Endothelial cell (in vitro differentiated cells): ENCODE data around the gene CHIC1. TPM values are rescaled to one million over a fixed set of nuclear protein-coding genes. Genes with fewer than 3 reads are reported as not detected.
"Not testable (repeated sequence)": the region's sequence is repeated elsewhere in the genome, so short reads cannot be mapped to it uniquely, and the experiment has no call there.

Experiments
- DNase-seq: peaks from one replicate; pipeline ENCODE4 v3.0.0; 2021; ENCODE audit warnings: low spot score
- H3K27ac Mint-ChIP-seq: one replicate; pipeline ENCODE4 v1.8.0; 2021; ENCODE audit warnings: mixed read lengths, inconsistent platforms; ENCODE audit not compliant: unreplicated experiment
- H3K27me3 Mint-ChIP-seq: one replicate; pipeline ENCODE4 v1.8.0; 2021; ENCODE audit warnings: mild to moderate bottlenecking, moderate library complexity, mixed read lengths, inconsistent platforms; ENCODE audit not compliant: unreplicated experiment
- H3K36me3 Mint-ChIP-seq: one replicate; pipeline ENCODE4 v1.8.0; 2021; ENCODE audit warnings: mild to moderate bottlenecking, low read depth, mixed read lengths, inconsistent platforms; ENCODE audit not compliant: unreplicated experiment
- H3K4me1 Mint-ChIP-seq: one replicate; pipeline ENCODE4 v1.8.0; 2021; ENCODE audit warnings: mild to moderate bottlenecking, mixed read lengths, inconsistent platforms; ENCODE audit not compliant: unreplicated experiment
- H3K4me3 Mint-ChIP-seq: one replicate; pipeline ENCODE4 v1.8.0; 2021; ENCODE audit warnings: mild to moderate bottlenecking, mixed read lengths, inconsistent platforms; ENCODE audit not compliant: unreplicated experiment
- H3K9me3 Mint-ChIP-seq: one replicate; pipeline ENCODE4 v1.8.0; 2021; ENCODE audit warnings: mixed read lengths, inconsistent platforms; ENCODE audit not compliant: unreplicated experiment
- total RNA-seq: library from RNA; stranded (reverse); fragmentation: NEBNext Ultra II Directional; extraction: Animal tissue kit (Norgen Biotek cat#: 25700); gene quantifications from one replicate; pipeline ENCODE4 v1.2.1, GENCODE V29; 2021; ENCODE audit not compliant: unreplicated experiment
- TF ChIP-seq, protein P1 (sequence below): fragments of 200-600 bp; sonication (generic); IDR thresholded peaks from one replicate; pipeline ENCODE4 v1.5.0; 2021; ENCODE audit warnings: antibody characterized with exemption; ENCODE audit not compliant: unreplicated experiment

Gene CHIC1
- total RNA-seq, 1 donor from 2014 or later: 7.4 TPM

DNA sequence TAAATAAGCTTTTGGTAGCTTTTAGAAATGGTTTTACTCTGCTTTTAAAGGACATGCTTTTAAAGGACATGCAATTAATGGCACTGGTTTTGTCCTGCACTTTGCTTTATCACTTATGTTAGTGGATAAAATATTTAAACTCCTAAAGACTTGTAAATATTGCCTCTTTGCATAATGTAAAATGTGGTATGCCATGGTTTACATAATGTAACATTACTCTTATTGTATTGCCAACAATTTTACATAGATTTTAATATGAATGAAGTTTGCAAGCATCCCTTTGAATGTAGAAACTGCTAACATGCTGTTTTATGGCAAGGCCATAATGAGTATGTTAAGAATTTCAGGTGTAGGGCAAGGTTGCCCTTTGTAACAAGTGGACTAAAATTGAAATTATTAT, 118.4 kb downstream of the CHIC1 start:
- TF ChIP-seq, protein P1, sequence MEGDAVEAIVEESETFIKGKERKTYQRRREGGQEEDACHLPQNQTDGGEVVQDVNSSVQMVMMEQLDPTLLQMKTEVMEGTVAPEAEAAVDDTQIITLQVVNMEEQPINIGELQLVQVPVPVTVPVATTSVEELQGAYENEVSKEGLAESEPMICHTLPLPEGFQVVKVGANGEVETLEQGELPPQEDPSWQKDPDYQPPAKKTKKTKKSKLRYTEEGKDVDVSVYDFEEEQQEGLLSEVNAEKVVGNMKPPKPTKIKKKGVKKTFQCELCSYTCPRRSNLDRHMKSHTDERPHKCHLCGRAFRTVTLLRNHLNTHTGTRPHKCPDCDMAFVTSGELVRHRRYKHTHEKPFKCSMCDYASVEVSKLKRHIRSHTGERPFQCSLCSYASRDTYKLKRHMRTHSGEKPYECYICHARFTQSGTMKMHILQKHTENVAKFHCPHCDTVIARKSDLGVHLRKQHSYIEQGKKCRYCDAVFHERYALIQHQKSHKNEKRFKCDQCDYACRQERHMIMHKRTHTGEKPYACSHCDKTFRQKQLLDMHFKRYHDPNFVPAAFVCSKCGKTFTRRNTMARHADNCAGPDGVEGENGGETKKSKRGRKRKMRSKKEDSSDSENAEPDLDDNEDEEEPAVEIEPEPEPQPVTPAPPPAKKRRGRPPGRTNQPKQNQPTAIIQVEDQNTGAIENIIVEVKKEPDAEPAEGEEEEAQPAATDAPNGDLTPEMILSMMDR: no peak
- no peak for DNase-seq
- peaks cover 3% of the 10 kb centered on the region for H3K36me3 Mint-ChIP-seq
- no peaks in the 10 kb centered on the region for H3K27me3 Mint-ChIP-seq
- no peak overlapping the region for H3K4me3 Mint-ChIP-seq
- no peaks in the 10 kb centered on the region for H3K4me1 Mint-ChIP-seq
- no peak overlapping the region for H3K27ac Mint-ChIP-seq
- no peaks in the 10 kb centered on the region for H3K9me3 Mint-ChIP-seq

DNA sequence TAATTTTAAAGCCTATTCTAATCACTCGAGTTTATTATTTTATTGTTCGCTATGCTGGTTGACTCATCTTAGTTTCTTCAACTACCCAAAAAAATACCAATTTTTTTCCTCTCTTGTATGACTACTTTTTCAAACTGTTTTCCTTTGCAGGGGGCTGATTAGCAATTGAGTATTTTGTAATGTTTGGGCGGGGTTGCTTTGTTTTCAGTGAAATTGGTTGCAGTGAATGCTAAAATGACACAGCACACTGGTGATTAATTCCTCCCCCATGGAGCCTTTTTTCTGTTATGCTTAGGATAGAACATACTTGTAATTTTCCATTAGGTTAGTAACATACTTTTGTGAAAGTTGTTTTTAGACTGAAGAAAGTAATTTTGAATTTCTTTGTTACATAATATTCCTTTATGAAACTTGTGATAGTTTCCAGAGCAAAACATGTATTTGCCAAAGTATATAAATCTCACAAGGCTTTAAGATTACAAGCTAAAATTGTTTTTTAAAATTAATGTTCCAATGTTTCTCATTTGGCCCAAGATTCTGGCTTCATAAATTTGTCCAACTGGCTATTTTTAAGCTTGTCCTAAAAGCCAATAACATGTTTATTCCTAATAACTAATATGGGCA, 120.4 kb downstream of the CHIC1 start:
- Mint-ChIP-seq H3K4me1 (no peaks in the 10 kb centered on the region), H3K4me3 (no peak overlapping the region), H3K36me3 (peaks cover 8% of the 10 kb centered on the region), H3K27ac (no peak overlapping the region), H3K27me3 (no peaks in the 10 kb centered on the region), H3K9me3 (no peaks in the 10 kb centered on the region)
- TF ChIP-seq, protein P1: no peak
- no peak for DNase-seq

DNA sequence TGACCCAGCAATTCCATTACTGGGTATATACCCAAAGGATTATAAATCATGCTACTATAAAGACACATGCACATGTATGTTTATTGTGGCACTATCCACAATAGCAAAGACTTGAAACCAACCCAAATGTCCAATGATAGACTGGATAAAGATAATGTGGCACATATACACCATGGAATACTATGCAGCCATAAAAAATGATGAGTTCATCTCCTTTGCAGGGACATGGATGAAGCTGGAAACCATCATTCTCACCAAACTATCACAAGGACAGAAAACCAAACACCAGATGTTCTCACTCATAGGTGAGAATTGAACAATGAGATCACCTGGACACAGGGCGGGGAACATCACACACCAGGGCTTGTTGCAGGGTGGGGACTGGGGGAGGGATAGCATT, 144.0 kb downstream of the CHIC1 start:
- H3K4me1 Mint-ChIP-seq, H3K9me3 Mint-ChIP-seq, H3K27me3 Mint-ChIP-seq: not testable (repeated sequence)

DNA sequence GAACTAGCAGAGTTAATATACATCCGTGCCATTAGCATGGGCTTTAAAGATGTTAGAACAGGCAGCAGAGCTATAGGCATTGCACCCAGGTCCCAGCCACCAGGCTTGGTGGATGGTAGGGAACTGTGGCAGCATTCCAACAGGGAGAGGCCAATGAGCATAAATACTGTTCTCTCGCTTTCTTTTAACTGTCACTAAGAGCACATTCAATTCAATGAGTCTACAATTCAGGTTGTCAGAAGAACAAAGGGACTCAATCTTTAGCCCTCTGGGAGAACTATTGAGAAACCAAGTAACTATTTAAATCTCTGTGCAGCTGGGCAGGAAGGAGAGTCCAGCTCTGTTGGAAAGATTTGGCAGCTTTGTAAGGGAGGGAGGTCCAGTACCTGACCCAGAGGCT, 165.6 kb downstream of the CHIC1 start:
- Mint-ChIP-seq H3K36me3 (no peaks in the 10 kb centered on the region), H3K27me3 (no peaks in the 10 kb centered on the region), H3K9me3 (no peaks in the 10 kb centered on the region), H3K4me3 (no peak overlapping the region), H3K27ac (no peak overlapping the region), H3K4me1 (no peaks in the 10 kb centered on the region)
- DNase-seq: no peak
- TF ChIP-seq, protein P1: no peak

More for the DNA sequence above, 144.0 kb downstream of the CHIC1 start:
- H3K27ac Mint-ChIP-seq, H3K36me3 Mint-ChIP-seq, H3K4me3 Mint-ChIP-seq, DNase-seq: not testable (repeated sequence)

Other genes with a start within 250 kb of the CHIC1 start
- not detected for gene CDX4, start 116.1 kb upstream of the CHIC1 start, total RNA-seq